Lower lobe of right lung (tissue), 2 donors: Measurements from ENCODE around the gene SEH1L. TPM values are rescaled to one million over a fixed set of nuclear protein-coding genes. Genes with fewer than 3 reads are reported as not detected.
A peak's percentile ranks its signal among the peaks of the same experiment; 100 is the strongest.

Experiments used
- ATAC-seq, 2 donors: fragments of 200-7000 bp; cut with Tn5 transposase; one replicate each; pipeline ENCODE4 v1.9.1; 2020 to 2022; ENCODE audit warnings: mild to moderate bottlenecking in 2 of 2, moderate library complexity in 2 of 2
- DNase-seq: peaks from one replicate; pipeline ENCODE4 v3.0.0-alpha.2; 2020
- H3K27ac ChIP-seq: fragments of 200-600 bp; one replicate; pipeline ENCODE4 v1.8.0; 2022
- H3K27me3 ChIP-seq: fragments of 200-600 bp; one replicate; pipeline ENCODE4 v1.8.0; 2022; ENCODE audit warnings: low read depth
- H3K36me3 ChIP-seq: fragments of 200-600 bp; one replicate; pipeline ENCODE4 v1.8.0; 2022; ENCODE audit warnings: mild to moderate bottlenecking
- H3K4me1 ChIP-seq: fragments of 200-600 bp; one replicate; pipeline ENCODE4 v1.8.0; 2022
- H3K4me3 ChIP-seq: fragments of 200-600 bp; one replicate; pipeline ENCODE4 v1.8.0; 2022; ENCODE audit warnings: mild to moderate bottlenecking
- H3K9me3 ChIP-seq: fragments of 200-600 bp; one replicate; pipeline ENCODE4 v1.8.0; 2022
- intact Hi-C: fragments of 100-400 bp; cut with DNase I; formaldehyde crosslinking; loops from one replicate; pipeline ENCODE4 v1.11.0; 2022
- total RNA-seq: library from RNA; stranded (reverse); fragmentation: NEBNext Ultra II Directional; extraction: Animal tissue kit (Norgen Biotek cat#: 25700); gene quantifications from one replicate; pipeline ENCODE4 v1.2.1, GENCODE V29; 2021
- TF ChIP-seq, protein P1 (sequence below): fragments of 200-600 bp; IDR thresholded peaks from one replicate; pipeline ENCODE4 v1.8.0; 2022; ENCODE audit warnings: antibody characterized with exemption, mild to moderate bottlenecking
- donor health status: DM: no; HTN: yes; CAD: no; lungs with severe emphysema.

Gene SEH1L
- total RNA-seq, 1 donor from 2014 or later: 34.8 TPM

DNA sequence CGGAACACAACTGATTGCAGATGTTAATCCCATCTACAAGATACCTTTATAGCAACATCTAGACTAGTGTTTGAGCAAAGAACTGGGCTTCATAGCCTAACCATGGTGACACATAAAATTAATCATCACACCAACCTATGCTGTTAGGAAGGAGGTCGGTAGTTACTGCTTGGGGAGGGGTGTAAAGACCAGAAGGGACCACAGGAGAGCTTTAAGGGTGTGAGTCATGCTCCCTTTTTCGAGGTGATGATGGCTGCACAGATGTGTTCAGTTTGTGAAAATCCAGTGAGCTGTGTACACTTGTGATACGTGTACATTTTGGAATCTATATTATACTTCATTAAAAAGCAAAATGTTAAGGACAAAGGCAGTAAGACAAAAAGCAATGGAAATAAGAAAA, 4.6 kb upstream of the SEH1L start:
- no peaks in the 10 kb centered on the region for H3K27me3 ChIP-seq
- DNase-seq (no peak), ATAC-seq (no peak)
- intact Hi-C loops: no loop called here
- H3K4me3 ChIP-seq: no peak overlapping the region
- H3K9me3 ChIP-seq: no peaks in the 10 kb centered on the region
- TF ChIP-seq, protein P1, sequence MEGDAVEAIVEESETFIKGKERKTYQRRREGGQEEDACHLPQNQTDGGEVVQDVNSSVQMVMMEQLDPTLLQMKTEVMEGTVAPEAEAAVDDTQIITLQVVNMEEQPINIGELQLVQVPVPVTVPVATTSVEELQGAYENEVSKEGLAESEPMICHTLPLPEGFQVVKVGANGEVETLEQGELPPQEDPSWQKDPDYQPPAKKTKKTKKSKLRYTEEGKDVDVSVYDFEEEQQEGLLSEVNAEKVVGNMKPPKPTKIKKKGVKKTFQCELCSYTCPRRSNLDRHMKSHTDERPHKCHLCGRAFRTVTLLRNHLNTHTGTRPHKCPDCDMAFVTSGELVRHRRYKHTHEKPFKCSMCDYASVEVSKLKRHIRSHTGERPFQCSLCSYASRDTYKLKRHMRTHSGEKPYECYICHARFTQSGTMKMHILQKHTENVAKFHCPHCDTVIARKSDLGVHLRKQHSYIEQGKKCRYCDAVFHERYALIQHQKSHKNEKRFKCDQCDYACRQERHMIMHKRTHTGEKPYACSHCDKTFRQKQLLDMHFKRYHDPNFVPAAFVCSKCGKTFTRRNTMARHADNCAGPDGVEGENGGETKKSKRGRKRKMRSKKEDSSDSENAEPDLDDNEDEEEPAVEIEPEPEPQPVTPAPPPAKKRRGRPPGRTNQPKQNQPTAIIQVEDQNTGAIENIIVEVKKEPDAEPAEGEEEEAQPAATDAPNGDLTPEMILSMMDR: no peak
- H3K4me1 ChIP-seq: peaks cover 25% of the 10 kb centered on the region
- H3K36me3 ChIP-seq: no peaks in the 10 kb centered on the region
- H3K27ac ChIP-seq: no peak overlapping the region

GRCh38 chr18:12944709-12945108, 3.1 kb upstream of the SEH1L start:
- Histone ChIP-seq H3K4me1 (peaks cover 32% of the 10 kb centered on the region), H3K27ac (no peak overlapping the region), H3K4me3 (no peak overlapping the region), H3K27me3 (no peaks in the 10 kb centered on the region), H3K9me3 (no peaks in the 10 kb centered on the region), H3K36me3 (no peaks in the 10 kb centered on the region)
- ATAC-seq (no peak), DNase-seq (no peak)
- intact Hi-C loops: no loop called here
- TF ChIP-seq, protein P1: no peak

GRCh38 chr18:12946549-12947284, 1.1 kb upstream of the SEH1L start:
- DNase-seq (no peak), ATAC-seq (peak in 1 of 2 donors; percentile 4)
- intact Hi-C loops: no loop called here
- no peaks in the 10 kb centered on the region for H3K27me3 ChIP-seq
- peaks cover 38% of the 10 kb centered on the region for H3K4me1 ChIP-seq
- TF ChIP-seq, protein P1: no peak
- no peaks in the 10 kb centered on the region for H3K9me3 ChIP-seq
- H3K27ac ChIP-seq: peak overlapping the region; percentile 96
- peak overlapping the region; percentile 67 for H3K4me3 ChIP-seq
- no peaks in the 10 kb centered on the region for H3K36me3 ChIP-seq

DNA sequence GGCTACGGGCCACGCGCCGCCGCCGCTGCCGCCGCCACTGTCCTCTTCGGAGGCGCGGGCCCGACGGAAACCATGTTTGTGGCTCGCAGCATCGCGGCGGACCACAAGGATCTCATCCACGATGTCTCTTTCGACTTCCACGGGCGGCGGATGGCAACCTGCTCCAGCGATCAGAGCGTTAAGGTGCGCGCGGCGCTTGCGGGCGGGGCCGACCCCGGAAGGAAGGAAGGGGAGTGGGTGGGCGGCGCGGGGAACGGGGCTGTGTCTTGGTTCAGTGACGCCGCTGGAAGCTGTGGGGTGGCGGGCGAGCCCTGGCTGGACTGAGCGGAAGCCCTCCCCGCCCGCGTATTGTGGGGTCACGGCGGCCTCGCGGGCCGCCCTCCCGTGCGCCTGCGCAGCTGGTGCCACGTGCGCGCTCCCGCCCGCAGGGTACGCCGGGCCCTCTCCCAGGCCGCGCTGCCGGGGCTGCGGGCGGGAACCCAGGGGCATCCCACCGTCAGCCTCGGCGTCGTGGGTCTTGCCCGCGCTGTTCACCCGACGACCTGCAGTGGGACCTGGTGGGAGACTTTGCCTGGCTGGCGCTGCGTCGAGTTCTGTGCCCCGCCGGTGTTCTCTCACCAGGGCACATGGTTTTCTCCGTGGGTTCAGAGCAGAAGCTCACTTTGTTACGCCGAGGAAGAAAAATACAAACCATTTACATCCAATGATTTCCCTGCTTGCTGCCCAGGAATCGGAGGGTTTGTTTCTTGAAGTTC, 416 bp downstream of the SEH1L start:
- intact Hi-C loops: no loop called here
- Histone ChIP-seq H3K4me3 (peak overlapping the region; percentile 67), H3K36me3 (no peaks in the 10 kb centered on the region), H3K9me3 (no peaks in the 10 kb centered on the region), H3K4me1 (peaks cover 39% of the 10 kb centered on the region), H3K27me3 (no peaks in the 10 kb centered on the region), H3K27ac (peak overlapping the region; percentile 95)
- TF ChIP-seq, protein P1: no peak
- DNase-seq (peak; percentile 98), ATAC-seq (peak; percentile 92 to 94)

GRCh38 chr18:12958478-12958877, 10.7 kb downstream of the SEH1L start:
- H3K36me3 ChIP-seq: peaks cover 38% of the 10 kb centered on the region
- no peak for DNase-seq

More at GRCh38 chr18:12958478-12958877, 10.7 kb downstream of the SEH1L start:
- intact Hi-C loops: no loop called here
- ATAC-seq: no peak
- no peak overlapping the region for H3K4me3 ChIP-seq
- H3K27ac ChIP-seq: no peak overlapping the region
- H3K4me1 ChIP-seq: peaks cover 5% of the 10 kb centered on the region
- H3K9me3 ChIP-seq: no peaks in the 10 kb centered on the region
- TF ChIP-seq, protein P1: no peak
- no peaks in the 10 kb centered on the region for H3K27me3 ChIP-seq
